Loucy (cell line): ENCODE measurements around the gene PLXNA4.

Experiments
- H2AFZ ChIP-seq: fragments of 200-600 bp; sonication (generic); 2 replicates; pipeline ENCODE4 v1.6.0; 2016; ENCODE audit warnings: antibody characterized with exemption, mild to moderate bottlenecking, low read length, moderate library complexity
- H3F3A ChIP-seq: fragments of 200-600 bp; 2 replicates; pipeline ENCODE4 v1.6.0; 2016; ENCODE audit warnings: antibody characterized with exemption, low read depth, mild to moderate bottlenecking
- H3K27me3 ChIP-seq: fragments of 200-600 bp; sonication (generic); 2 replicates; pipeline ENCODE4 v1.6.1; 2014; ENCODE audit warnings: low read length, mild to moderate bottlenecking; ENCODE audit not compliant: insufficient read depth, poor library complexity, severe bottlenecking
- H3K36me3 ChIP-seq: fragments of 200-600 bp; sonication (generic); 2 replicates; pipeline ENCODE4 v1.6.1; 2016; ENCODE audit warnings: low read length; ENCODE audit not compliant: insufficient read depth
- H3K4me1 ChIP-seq: fragments of 200-600 bp; sonication (generic); 2 replicates; pipeline ENCODE4 v1.5.1; 2014; ENCODE audit warnings: low read length, mild to moderate bottlenecking; ENCODE audit not compliant: insufficient read depth, poor library complexity, severe bottlenecking
- H3K4me2 ChIP-seq: fragments of 200-600 bp; sonication (generic); 2 replicates; pipeline ENCODE4 v1.6.0; 2014; ENCODE audit warnings: antibody characterized with exemption, low read length, low read depth, mild to moderate bottlenecking; ENCODE audit not compliant: poor library complexity, severe bottlenecking
- H3K4me3 ChIP-seq: fragments of 200-600 bp; sonication (generic); 2 replicates; pipeline ENCODE4 v1.5.1; 2014; ENCODE audit warnings: low read length, mild to moderate bottlenecking, mixed read lengths; ENCODE audit not compliant: poor library complexity, severe bottlenecking
- H3K79me2 ChIP-seq: fragments of 200-600 bp; sonication (generic); 2 replicates; pipeline ENCODE4 v1.6.1; 2014; ENCODE audit warnings: low read length; ENCODE audit not compliant: insufficient read depth
- H3K9ac ChIP-seq: fragments of 200-600 bp; sonication (generic); 2 replicates; pipeline ENCODE4 v1.6.0; 2014; ENCODE audit warnings: mild to moderate bottlenecking, low read depth, low read length, moderate library complexity; ENCODE audit not compliant: poor library complexity, severe bottlenecking
- H3K9me2 ChIP-seq: fragments of 200-600 bp; sonication (generic); replicated peaks from 2 replicates; pipeline ENCODE4 v1.6.1; 2016; ENCODE audit warnings: low read depth, low read length, mixed read lengths
- H3K9me3 ChIP-seq: fragments of 200-600 bp; sonication (generic); 2 replicates; pipeline ENCODE4 v1.6.1; 2014; ENCODE audit warnings: mild to moderate bottlenecking, antibody characterized with exemption, low read length, low read depth; ENCODE audit not compliant: insufficient read depth
- H4K20me1 ChIP-seq: fragments of 200-600 bp; sonication (generic); 2 replicates; pipeline ENCODE4 v1.6.0; 2014; ENCODE audit warnings: antibody characterized with exemption, low read length, mild to moderate bottlenecking; ENCODE audit not compliant: insufficient read depth, poor library complexity, severe bottlenecking
- CTCF ChIP-seq: fragments of 200-600 bp; sonication (generic); conservative IDR thresholded peaks from 2 replicates; pipeline ENCODE4 v1.5.1; 2014; ENCODE audit warnings: mild to moderate bottlenecking, antibody characterized with exemption, low read length
- EZH2phosphoT487 ChIP-seq: fragments of 200-600 bp; IDR thresholded peaks from 2 replicates; pipeline ENCODE4 v1.6.1; 2018; ENCODE audit warnings: antibody characterized with exemption, mild to moderate bottlenecking, moderate library complexity, borderline replicate concordance

PLXNA4 gene

GRCh38 chr7:132438926-132439325 lies 137.3 kb downstream of the PLXNA4 start:
- Histone ChIP-seq H4K20me1 (no peaks in the 10 kb centered on the region), H3K4me2 (no peak overlapping the region), H3K4me3 (no peak overlapping the region), H3K9me3 (no peaks in the 10 kb centered on the region), H3K4me1 (peaks cover 64% of the 10 kb centered on the region), H3K9me2 (no peaks in the 10 kb centered on the region), H3K36me3 (no peaks in the 10 kb centered on the region), H3K79me2 (no peaks in the 10 kb centered on the region), H3F3A (no peaks in the 10 kb centered on the region), H3K9ac (no peak overlapping the region), H3K27me3 (no peaks in the 10 kb centered on the region), H2AFZ (no peak overlapping the region)
- no peak for TF ChIP-seq EZH2phosphoT487

GRCh38 chr7:132437730-132438129 lies 138.5 kb downstream of the PLXNA4 start:
- Histone ChIP-seq H3K9me3 (no peaks in the 10 kb centered on the region), H3K9me2 (no peaks in the 10 kb centered on the region), H3F3A (no peaks in the 10 kb centered on the region), H3K36me3 (no peaks in the 10 kb centered on the region), H3K79me2 (no peaks in the 10 kb centered on the region), H3K4me1 (peaks cover 76% of the 10 kb centered on the region), H3K4me2 (peak overlapping the region; percentile 62), H3K4me3 (peak overlapping the region; percentile 39), H3K27me3 (no peaks in the 10 kb centered on the region), H4K20me1 (no peaks in the 10 kb centered on the region), H2AFZ (peak overlapping the region; percentile 31; the same call in 1 of the 2 replicates), H3K9ac (peak overlapping the region; percentile 35)
- no peak for TF ChIP-seq CTCF
- TF ChIP-seq EZH2phosphoT487: no peak

GRCh38 chr7:132436121-132436520 lies 140.1 kb downstream of the PLXNA4 start:
- Histone ChIP-seq H3K4me2 (no peak overlapping the region), H3K9me3 (no peaks in the 10 kb centered on the region), H3K4me3 (no peak overlapping the region), H3K9ac (no peak overlapping the region), H3K79me2 (no peaks in the 10 kb centered on the region), H3K4me1 (peaks cover 89% of the 10 kb centered on the region), H3F3A (no peaks in the 10 kb centered on the region), H4K20me1 (no peaks in the 10 kb centered on the region), H3K27me3 (no peaks in the 10 kb centered on the region), H3K9me2 (no peaks in the 10 kb centered on the region), H2AFZ (no peak overlapping the region), H3K36me3 (no peaks in the 10 kb centered on the region)
- TF ChIP-seq CTCF: no peak
